Inflammatory macrophage (primary cell): Measurements from ENCODE around the gene SNORC.

Experiments
- DNase-seq, 2 donors: peaks; one replicate each; pipeline ENCODE4 v3.0.0-alpha.2; 2020 to 2022

The SNORC gene

DNA sequence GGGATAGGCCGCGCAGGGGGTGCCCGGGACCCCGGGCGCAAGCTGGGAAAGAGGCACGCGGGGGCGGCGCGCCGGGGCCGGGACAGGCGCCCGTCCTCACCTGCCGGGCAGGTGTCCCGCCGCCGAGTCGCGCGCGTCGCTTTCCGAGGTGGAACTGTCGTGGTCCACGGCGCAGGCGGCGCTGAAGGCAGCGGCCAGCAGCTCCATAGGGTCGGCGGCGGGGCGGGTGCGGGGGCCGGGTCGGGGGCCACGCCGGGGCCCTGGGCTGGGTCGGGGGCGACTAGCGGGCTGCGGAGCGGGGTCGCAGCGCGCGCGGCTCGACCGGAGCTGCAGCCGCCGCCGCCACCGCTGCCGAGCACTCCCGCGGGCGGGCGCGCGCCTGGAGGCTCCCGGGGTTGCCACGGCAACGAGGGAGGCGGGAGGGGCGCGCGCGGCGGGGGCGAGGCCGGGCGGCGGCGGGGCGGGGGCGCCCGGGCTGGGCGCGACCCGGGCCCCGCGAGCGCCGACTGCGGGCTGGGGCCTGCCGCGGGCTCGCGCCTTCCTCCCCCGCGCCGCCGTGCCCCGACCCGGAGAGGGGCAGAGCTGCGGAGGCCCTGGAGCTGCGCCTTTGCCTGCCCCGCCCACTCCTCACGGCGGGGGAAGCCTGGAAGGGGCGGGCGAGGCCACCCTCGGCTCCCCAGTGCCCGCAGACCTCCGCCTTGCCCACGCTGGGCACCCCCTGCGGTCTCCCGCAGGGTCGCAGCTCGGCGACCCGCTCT, 57.9 kb downstream of the SNORC start:
- no peak for DNase-seq
